H1 (cell line): ENCODE results near the gene KANSL3. TPM values are rescaled to one million over a fixed set of nuclear protein-coding genes. Genes with fewer than 3 reads are reported as not detected.

Experiments
- CTCF ChIA-PET: fragments of 300-600 bp; sonication (Branson Sonifier 250); formaldehyde crosslinking; loops from one replicate; lab custom pipeline; 2021; ENCODE audit not compliant: partially characterized antibody; lab: Charles Lee
- POLR2A ChIA-PET: fragments of 300-600 bp; sonication (Branson Sonifier 250); formaldehyde crosslinking; loops from one replicate; lab custom pipeline; 2021; ENCODE audit warnings: inconsistent platforms; ENCODE audit not compliant: partially characterized antibody; lab: Charles Lee
- DNase-seq, 2 experiments: peaks; one replicate each; pipeline versions ENCODE4 v3.0.0 to v3.0.0-alpha.2; 2010 to 2022; ENCODE audit warnings: low spot score in 2 of 2, low read depth in 1 of 2, mixed read lengths in 1 of 2
- FAIRE-seq: peaks from 2 replicates; lab custom pipeline; 2011; peaks lifted over from hg19 to GRCh38; lab: Jason Lieb, UNC
- H2AFZ ChIP-seq: 2 replicates; pipeline ENCODE4 v1.8.1; 2012; ENCODE audit warnings: low read length, inconsistent platforms
- H2AK5ac ChIP-seq: 2 replicates; pipeline ENCODE4 v1.6.1; 2013; ENCODE audit warnings: low read depth, low read length
- H2BK120ac ChIP-seq: replicated peaks from 2 replicates; pipeline ENCODE3; 2013; ENCODE audit warnings: low read depth, low read length, inconsistent platforms
- H2BK12ac ChIP-seq: 2 replicates; pipeline ENCODE4 v1.6.1; 2013; ENCODE audit warnings: low read depth, low read length
- H2BK15ac ChIP-seq: 2 replicates; pipeline ENCODE4 v1.6.1; 2013; ENCODE audit warnings: low read length
- H2BK20ac ChIP-seq: 2 replicates; pipeline ENCODE4 v1.6.1; 2013; ENCODE audit warnings: low read length
- H2BK5ac ChIP-seq: 2 replicates; pipeline ENCODE4 v1.6.1; 2013; ENCODE audit warnings: low read depth, low read length
- H3K14ac ChIP-seq: 2 replicates; pipeline ENCODE4 v1.6.1; 2013; ENCODE audit warnings: inconsistent platforms; ENCODE audit not compliant: insufficient read length
- H3K18ac ChIP-seq: 2 replicates; pipeline ENCODE4 v1.6.1; 2013; ENCODE audit warnings: low read length; ENCODE audit errors: extremely low read depth
- H3K23ac ChIP-seq: 2 replicates; pipeline ENCODE4 v1.6.1; 2013; ENCODE audit warnings: inconsistent platforms; ENCODE audit not compliant: insufficient read length
- H3K23me2 ChIP-seq: 2 replicates; pipeline ENCODE4 v1.6.1; 2013; ENCODE audit warnings: low read depth, low read length
- H3K27ac ChIP-seq: 2 replicates; pipeline ENCODE4 v1.6.1; 2011; ENCODE audit warnings: low read depth, low read length, inconsistent platforms
- H3K27me3 ChIP-seq, 4 experiments: replicated peaks in 1 of 4; 1 replicate in 1 of 4; 2 replicates in 3 of 4; pipeline versions ENCODE4 v1.6.1 to v1.8.1; 2011 to 2013; ENCODE audit warnings: low read length in 3 of 4, mild to moderate bottlenecking in 3 of 4, inconsistent platforms in 2 of 4, mixed read lengths in 2 of 4, moderate library complexity in 1 of 4; ENCODE audit not compliant: control insufficient read depth in 3 of 4, insufficient read depth in 3 of 4; ENCODE audit errors: extremely low read depth in 1 of 4
- H3K36me3 ChIP-seq, 4 experiments: 2 replicates each; pipeline versions ENCODE4 v1.6.1 to v1.8.1; 2011 to 2013; ENCODE audit warnings: mild to moderate bottlenecking in 4 of 4, low read length in 3 of 4, moderate library complexity in 2 of 4, control low read depth in 1 of 4, inconsistent platforms in 1 of 4; ENCODE audit not compliant: insufficient read depth in 4 of 4, control insufficient read depth in 2 of 4
- H3K4ac ChIP-seq: replicated peaks from 2 replicates; pipeline ENCODE3; 2013; ENCODE audit warnings: low read length, low read depth, mixed read lengths, inconsistent platforms; ENCODE audit not compliant: insufficient read length
- H3K4me1 ChIP-seq, 4 experiments: replicated peaks in 1 of 4; 1 replicate in 1 of 4; 2 replicates in 3 of 4; pipeline versions ENCODE4 v1.6.1 to v1.8.1; 2011 to 2013; ENCODE audit warnings: low read length in 3 of 4, inconsistent platforms in 2 of 4, mixed read lengths in 1 of 4; ENCODE audit not compliant: insufficient read depth in 4 of 4, control insufficient read depth in 3 of 4
- H3K4me2 ChIP-seq, 2 experiments: 2 replicates each; pipeline versions ENCODE4 v1.6.1 to v1.8.1; 2011 to 2013; ENCODE audit warnings: low read depth in 2 of 2, low read length in 2 of 2, control low read depth in 1 of 2, inconsistent platforms in 1 of 2, mild to moderate bottlenecking in 1 of 2; ENCODE audit not compliant: insufficient read depth in 1 of 2
- H3K4me3 ChIP-seq, 4 experiments: fragments of 200-600, 300-600 bp in 1 of 4; sonication (generic), shearing (Covaris generic), sonication (Bioruptor Twin) in 1 of 4; 2 replicates each; pipeline versions ENCODE4 v1.5.1 to v1.8.1; 2011 to 2016; ENCODE audit warnings: low read length in 4 of 4, low read depth in 3 of 4, control low read depth in 2 of 4, inconsistent platforms in 2 of 4, mild to moderate bottlenecking in 2 of 4, mixed read lengths in 1 of 4, moderate library complexity in 1 of 4; ENCODE audit not compliant: insufficient read depth in 2 of 4; ENCODE audit errors: extremely low read depth in 1 of 4
- H3K56ac ChIP-seq: replicated peaks from 2 replicates; pipeline ENCODE3; 2013; ENCODE audit warnings: low read depth, mild to moderate bottlenecking, mixed read lengths, low read length, inconsistent platforms; ENCODE audit not compliant: insufficient read length
- H3K79me1 ChIP-seq: 2 replicates; pipeline ENCODE4 v1.6.1; 2013; ENCODE audit warnings: low read depth, low read length, control low read depth
- H3K79me2 ChIP-seq, 2 experiments: 2 replicates each; pipeline versions ENCODE4 v1.6.1 to v1.8.1; 2012 to 2013; ENCODE audit warnings: low read length in 2 of 2, mild to moderate bottlenecking in 2 of 2, inconsistent platforms in 1 of 2; ENCODE audit not compliant: insufficient read depth in 2 of 2, control insufficient read depth in 1 of 2
- H3K9ac ChIP-seq, 4 experiments: replicated peaks in 1 of 4; 1 replicate in 1 of 4; 2 replicates in 3 of 4; pipeline versions ENCODE4 v1.6.1 to v1.8.1; 2011 to 2013; ENCODE audit warnings: low read depth in 3 of 4, low read length in 3 of 4, control low read depth in 2 of 4, mild to moderate bottlenecking in 2 of 4, moderate library complexity in 2 of 4, inconsistent platforms in 1 of 4; ENCODE audit errors: extremely low read depth in 1 of 4
- H3K9me3 ChIP-seq, 2 experiments: 2 replicates each; pipeline versions ENCODE4 v1.6.1 to v1.8.1; 2012 to 2013; ENCODE audit warnings: mild to moderate bottlenecking in 2 of 2, moderate library complexity in 2 of 2, control low read depth in 1 of 2, inconsistent platforms in 1 of 2, low read depth in 1 of 2, low read length in 1 of 2, mixed read lengths in 1 of 2; ENCODE audit not compliant: insufficient read depth in 2 of 2
- H4K20me1 ChIP-seq, 2 experiments: replicated peaks in 1 of 2; 2 replicates each; pipeline versions ENCODE3 to v1.8.1; 2011 to 2013; ENCODE audit warnings: inconsistent platforms in 2 of 2, low read length in 2 of 2, mild to moderate bottlenecking in 1 of 2; ENCODE audit not compliant: insufficient read depth in 2 of 2, control insufficient read depth in 1 of 2
- H4K5ac ChIP-seq: 2 replicates; pipeline ENCODE4 v1.6.1; 2013; ENCODE audit warnings: low read length, low read depth, mixed read lengths, inconsistent platforms; ENCODE audit not compliant: insufficient read length
- H4K8ac ChIP-seq: 2 replicates; pipeline ENCODE4 v1.8.0; 2013; ENCODE audit warnings: mild to moderate bottlenecking, moderate library complexity, low read length, inconsistent platforms; ENCODE audit not compliant: insufficient read depth; ENCODE audit errors: extremely low read depth
- H4K91ac ChIP-seq: replicated peaks from 2 replicates; pipeline ENCODE3; 2013; ENCODE audit warnings: low read length, mixed read lengths, inconsistent platforms; ENCODE audit not compliant: insufficient read length
- ATF2 ChIP-seq: IDR thresholded peaks from 2 replicates; pipeline ENCODE4 v1.6.1; 2012; ENCODE audit warnings: low read length, inconsistent platforms
- BACH1 ChIP-seq: IDR thresholded peaks from 2 replicates; pipeline ENCODE4 v1.6.1; 2012; ENCODE audit warnings: low read length, improper control_type of control experiment
- CEBPB ChIP-seq: IDR thresholded peaks from 2 replicates; pipeline ENCODE4 v1.6.1; 2012; ENCODE audit warnings: low read depth, low read length
- FOSL1 ChIP-seq: IDR thresholded peaks from 2 replicates; pipeline ENCODE4 v1.6.1; 2011; ENCODE audit warnings: mild to moderate bottlenecking, low read depth, low read length, moderate library complexity; ENCODE audit not compliant: insufficient read depth
- HDAC2 ChIP-seq, 2 experiments: fragments of 300-600 bp in 1 of 2; sonication (generic) in 1 of 2; IDR thresholded peaks; 2 replicates each; pipeline ENCODE4 v1.6.1; 2011 to 2012; ENCODE audit warnings: low read depth in 2 of 2, low read length in 2 of 2, mild to moderate bottlenecking in 2 of 2, moderate library complexity in 2 of 2, borderline replicate concordance in 1 of 2, inconsistent platforms in 1 of 2
- KDM5A ChIP-seq: fragments of 200-600 bp; IDR thresholded peaks from 2 replicates; pipeline ENCODE4 v1.7.1; 2012; ENCODE audit warnings: mild to moderate bottlenecking, low read length, inconsistent platforms, mixed read lengths
- MAFK ChIP-seq: IDR thresholded peaks from 2 replicates; pipeline ENCODE4 v1.6.1; 2012; ENCODE audit warnings: low read depth, mild to moderate bottlenecking, improper control_type of control experiment, low read length
- POLR2AphosphoS5 ChIP-seq: IDR thresholded peaks from 2 replicates; pipeline ENCODE4 v1.6.1; 2011; ENCODE audit warnings: low read depth, low read length
- RFX5 ChIP-seq: IDR thresholded peaks from 2 replicates; pipeline ENCODE4 v1.6.1; 2011; ENCODE audit warnings: low read depth, low read length, improper control_type of control experiment, borderline replicate concordance
- SRF ChIP-seq: IDR thresholded peaks from 2 replicates; pipeline ENCODE4 v1.6.1; 2011; ENCODE audit warnings: mild to moderate bottlenecking, low read depth, low read length, moderate library complexity
- TAF7 ChIP-seq: optimal IDR thresholded peaks from 2 replicates; pipeline ENCODE3; 2011; ENCODE audit warnings: low read depth, mild to moderate bottlenecking, inconsistent platforms, low read length, moderate library complexity, borderline replicate concordance
- TBP ChIP-seq: IDR thresholded peaks from 2 replicates; pipeline ENCODE4 v1.6.1; 2011; ENCODE audit warnings: low read depth, low read length, improper control_type of control experiment
- YY1 ChIP-seq: IDR thresholded peaks from 2 replicates; pipeline ENCODE4 v1.6.1; 2011; ENCODE audit warnings: low read depth, mild to moderate bottlenecking, low read length
- WGBS, 2 experiments: shearing (Covaris generic) in 1 of 2; methylation state at CpG; one replicate each; pipeline versions ENCODE4 v1.1.6 to v1.1.7; 2013 to 2015; ENCODE audit warnings: low lambda C conversion rate in 2 of 2, mixed read lengths in 2 of 2, inconsistent platforms in 1 of 2, low coverage in 1 of 2, missing lambda C conversion rate in 1 of 2; ENCODE audit not compliant: insufficient replicate concordance in 2 of 2, insufficient coverage in 1 of 2, insufficient read length in 1 of 2; ENCODE audit errors: extremely low coverage in 1 of 2, missing lambda C conversion rate in 1 of 2; 5-methylcytosine and 5-hydroxymethylcytosine counted together
- polyA plus RNA-seq, 7 experiments: library from polyadenylated mRNA; depleted of rRNA in 3 of 7; stranded (reverse) in 5 of 7; unstranded in 2 of 7; fragments of >200 nt in 5 of 7; fragments of 200-250 nt in 2 of 7; gene quantifications; 1 replicate in 5 of 7; 2 replicates in 1 of 7; 4 replicates in 1 of 7; pipeline versions ENCODE4 v1.2.1 to v1.2.3, GENCODE V29; 2011 to 2013; ENCODE audit warnings: missing spikeins in 2 of 7, mixed read lengths in 2 of 7
- total RNA-seq: library from RNA; stranded (reverse); fragmentation: NEBNext Ultra II Directional; extraction: Animal tissue kit (Norgen Biotek cat#: 25700); gene quantifications from 2 replicates; pipeline ENCODE4 v1.2.1, GENCODE V29; 2021

Gene KANSL3
- total and polyA plus RNA-seq, 2 of the 8 experiments (the other 6 are each of a cell fraction or from before 2014, with no cell fraction given) = 19.8 to 31.4 TPM

- no peak overlapping the region for H3K56ac ChIP-seq
- 88% methylated on average over 4 of the region's 8 CpGs; no CpG with 5 or more reads in 1 of the 2 experiments for WGBS, 2 experiments
- no peak overlapping the region for H2BK15ac ChIP-seq
- H3K4me1 ChIP-seq = peaks cover 0 to 8% (median 3%) of the 10 kb centered on the region in 4 experiments; a peak in 4 of 7 replicates
- no peak overlapping the region for H3K23ac ChIP-seq
- no peak overlapping the region for H2BK20ac ChIP-seq
- no peak overlapping the region for H2BK120ac ChIP-seq
- CTCF ChIA-PET = interaction anchor here (1.1 to 13.1 kb wide), 2 partner anchors 9 to 25 kb away, joined by 3 to 361 read pairs; partner anchors contain the start of gene ARID5A
- no peak overlapping the region for H4K91ac ChIP-seq
- no peak overlapping the region for H3K27ac ChIP-seq
- no peak overlapping the region for H3K14ac ChIP-seq
- no peak overlapping the region for H4K5ac ChIP-seq
- no peaks in the 10 kb centered on the region for H3K79me2 ChIP-seq
- POLR2A ChIA-PET = no interaction called here
- no peaks in the 10 kb centered on the region for H3K36me3 ChIP-seq
- H3K23me2 ChIP-seq = no peaks in the 10 kb centered on the region
- no peak overlapping the region for H2AFZ ChIP-seq
- H3K27me3 ChIP-seq = no peaks in the 10 kb centered on the region
- no peak overlapping the region for H2AK5ac ChIP-seq
- H3K4me2 ChIP-seq = no peak overlapping the region
- no peak overlapping the region for H3K9ac ChIP-seq
- no peak overlapping the region for H3K18ac ChIP-seq
- H4K8ac ChIP-seq = no peak overlapping the region
- H4K20me1 ChIP-seq = no peaks in the 10 kb centered on the region
- H3K79me1 ChIP-seq = no peaks in the 10 kb centered on the region
- H3K9me3 ChIP-seq = no peaks in the 10 kb centered on the region
- FAIRE-seq (no peak), DNase-seq (no peak)
- H2BK12ac ChIP-seq = no peak overlapping the region
- no peak overlapping the region for H3K4me3 ChIP-seq
- H2BK5ac ChIP-seq = no peak overlapping the region
- H3K4ac ChIP-seq = no peak overlapping the region
- TF ChIP-seq SRF = no peak
- no peak for TF ChIP-seq CEBPB
- no peak for TF ChIP-seq POLR2AphosphoS5
- no peak for TF ChIP-seq HDAC2 (IDR thresholded peaks at IDR 0.05; ENCODE audit: borderline replicate concordance in 1 of 2, low read depth in 2 of 2, low read length in 2 of 2)
- no peak for TF ChIP-seq FOSL1
- no peak for TF ChIP-seq MAFK
- no peak for TF ChIP-seq TBP
- no peak for TF ChIP-seq TAF7
- no peak for TF ChIP-seq ATF2
- TF ChIP-seq RFX5 = no peak
- TF ChIP-seq KDM5A = no peak
- TF ChIP-seq BACH1 = no peak
- no peak for TF ChIP-seq YY1
Observed at GRCh38 chr2:96558485-96558884, 79.6 kb downstream of the KANSL3 start.
